OCI-LY7 (cell line): Measurements from ENCODE around the gene OXCT1.
"Not testable (repeated sequence)": the region's sequence is repeated elsewhere in the genome, so short reads cannot be mapped to it uniquely, and the experiment has no call there.

ENCODE experiments used
- CTCF ChIP-seq: fragments of 200-600 bp; sonication (generic); conservative IDR thresholded peaks from 2 replicates; pipeline ENCODE4 v1.5.1; 2014; ENCODE audit warnings: mild to moderate bottlenecking, antibody characterized with exemption, low read length, moderate library complexity, mixed read lengths
- EZH2phosphoT487 ChIP-seq: fragments of 200-600 bp; sonication (generic); IDR thresholded peaks from 2 replicates; pipeline ENCODE4 v1.6.1; 2018; ENCODE audit warnings: low read depth, borderline replicate concordance, mild to moderate bottlenecking, mixed run types, antibody characterized with exemption, low read length, moderate library complexity, mixed read lengths

- not testable (repeated sequence) for TF ChIP-seq CTCF, EZH2phosphoT487
These were observed 140.8 kb downstream of the OXCT1 start for GRCh38 chr5:41729381-41729780.
